Stimulated activated CD4-positive, alpha-beta T cell treated with anti-CD3 and anti-CD28 coated beads, Interleukin-4, amount 100 ng/mL, for 4 hours (primary cell): Measurements from ENCODE around the gene MYO9B.
"Not testable (repeated sequence)": the region's sequence is repeated elsewhere in the genome, so short reads cannot be mapped to it uniquely, and the experiment has no call there.

Source experiments
- DNase-seq, 2 experiments: peaks; one replicate each; pipeline ENCODE4 v3.0.0-alpha.2; 2020

MYO9B gene

DNA sequence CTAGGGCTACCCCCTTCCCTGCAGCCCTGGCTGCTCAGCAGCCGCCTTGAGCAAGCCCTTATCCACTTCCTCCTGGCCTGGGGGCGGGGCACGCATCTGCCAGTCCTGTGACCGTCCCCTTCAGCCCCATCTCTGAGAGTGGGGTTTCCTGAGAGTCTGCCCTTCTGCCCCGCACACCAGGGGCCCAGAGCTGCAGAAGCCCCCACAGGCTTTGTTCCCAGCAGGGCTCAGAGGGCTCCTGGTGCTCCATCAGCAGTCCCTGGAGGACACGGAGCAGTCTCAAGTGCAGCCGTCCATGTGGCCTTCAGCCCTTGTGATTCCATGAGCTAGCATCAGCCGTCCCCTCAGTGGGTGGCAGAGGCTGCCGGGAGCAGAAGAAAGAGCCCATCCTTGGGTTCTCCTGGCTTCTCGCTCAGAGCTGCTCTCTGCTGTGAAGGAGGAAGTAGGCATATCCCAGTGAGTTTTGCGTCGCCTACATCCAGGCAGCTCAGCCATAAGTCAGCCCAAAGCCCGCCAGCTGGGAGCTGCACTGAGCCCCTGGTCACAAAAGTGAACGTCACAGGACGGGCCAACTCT, 16.3 kb downstream of the MYO9B start:
- DNase-seq: no peak

- DNase-seq: no peak
Observed at GRCh38 chr19:17092696-17093095, 17.1 kb downstream of the MYO9B start.

DNA sequence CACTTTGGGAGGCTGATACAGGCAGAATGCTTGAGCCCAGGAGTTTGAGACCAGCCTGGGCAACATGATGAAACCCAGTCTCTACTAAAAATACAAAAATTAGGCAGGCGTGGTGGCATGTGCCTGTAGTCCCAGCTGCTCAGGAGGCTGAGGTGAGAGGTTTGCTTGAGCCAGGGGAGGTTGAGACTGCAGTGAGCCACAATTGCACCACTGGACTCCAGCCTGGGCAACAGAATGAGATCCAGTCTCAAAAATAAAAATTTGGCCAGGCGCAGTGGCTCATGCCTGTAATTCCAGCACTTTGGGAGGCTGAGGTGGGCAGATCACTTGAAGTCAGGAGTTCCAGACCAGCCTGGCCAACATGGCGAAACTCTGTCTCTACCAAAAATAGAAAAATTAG, 19.1 kb downstream of the MYO9B start:
- not testable (repeated sequence) for DNase-seq

DNA sequence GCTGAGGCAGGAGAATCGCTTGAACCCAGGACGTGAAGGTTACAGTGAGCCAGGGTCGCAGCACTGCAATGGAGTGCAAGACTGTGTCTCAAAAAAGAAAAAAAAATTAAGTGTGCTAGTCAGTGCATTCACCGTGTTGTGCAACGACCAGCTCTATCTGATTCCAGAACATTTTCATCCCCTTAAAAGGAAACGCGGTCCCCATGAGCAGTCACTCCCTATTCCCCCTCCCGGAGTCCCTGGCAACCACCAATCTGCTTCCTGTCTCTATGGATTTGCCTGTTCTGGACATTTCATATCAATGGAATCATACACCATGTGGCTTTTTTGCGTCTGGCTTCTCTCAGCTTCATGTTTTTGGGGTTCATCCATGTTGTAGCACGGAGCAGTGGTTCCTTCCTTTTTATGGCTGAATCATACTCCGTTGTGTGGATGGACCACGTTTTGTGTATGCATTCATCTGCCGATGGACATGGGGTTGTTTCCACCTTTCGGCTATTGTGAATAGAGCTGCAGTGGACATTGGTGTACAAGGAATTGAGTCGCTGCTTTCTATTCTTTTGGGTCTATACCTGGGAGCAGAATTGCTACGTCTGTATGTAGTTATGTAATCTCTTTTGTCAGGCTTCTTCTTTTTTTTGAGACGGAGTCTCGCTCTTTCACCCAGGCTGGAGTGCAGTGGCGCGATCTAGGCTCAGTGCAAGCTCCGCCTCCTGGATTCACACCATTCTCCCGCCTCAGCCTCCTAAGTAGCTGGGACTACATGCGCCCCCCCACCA, 19.8 kb downstream of the MYO9B start:
- no peak for DNase-seq

DNA sequence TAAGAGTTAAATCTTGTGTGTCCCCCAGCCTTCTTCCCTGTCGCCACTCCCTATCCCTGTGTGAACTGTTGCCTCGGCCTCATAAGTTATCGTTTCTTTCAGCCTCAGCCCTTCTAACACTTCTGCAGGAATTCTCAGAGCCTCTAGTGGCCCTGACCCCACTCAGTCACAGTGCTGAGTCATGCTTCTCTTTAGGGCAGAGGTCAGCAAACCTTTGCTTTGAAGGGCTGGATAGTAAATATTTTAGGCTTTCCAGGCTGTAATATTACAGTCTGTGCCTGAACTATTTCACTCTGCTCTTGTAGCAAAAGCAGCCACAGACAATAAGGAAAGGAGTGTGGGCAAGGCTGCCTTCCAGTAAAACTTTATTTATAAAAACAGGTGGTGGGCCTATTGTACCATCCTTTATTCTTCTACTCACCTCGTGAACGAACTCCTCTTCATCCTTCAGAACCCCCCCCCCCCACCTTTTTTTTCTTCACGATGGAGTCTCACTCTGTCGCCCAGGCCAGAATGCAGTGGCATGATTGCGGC, 22.1 kb downstream of the MYO9B start:
- DNase-seq: no peak

GRCh38 chr19:17098326-17098725, 22.7 kb downstream of the MYO9B start:
- DNase-seq: no peak

DNA sequence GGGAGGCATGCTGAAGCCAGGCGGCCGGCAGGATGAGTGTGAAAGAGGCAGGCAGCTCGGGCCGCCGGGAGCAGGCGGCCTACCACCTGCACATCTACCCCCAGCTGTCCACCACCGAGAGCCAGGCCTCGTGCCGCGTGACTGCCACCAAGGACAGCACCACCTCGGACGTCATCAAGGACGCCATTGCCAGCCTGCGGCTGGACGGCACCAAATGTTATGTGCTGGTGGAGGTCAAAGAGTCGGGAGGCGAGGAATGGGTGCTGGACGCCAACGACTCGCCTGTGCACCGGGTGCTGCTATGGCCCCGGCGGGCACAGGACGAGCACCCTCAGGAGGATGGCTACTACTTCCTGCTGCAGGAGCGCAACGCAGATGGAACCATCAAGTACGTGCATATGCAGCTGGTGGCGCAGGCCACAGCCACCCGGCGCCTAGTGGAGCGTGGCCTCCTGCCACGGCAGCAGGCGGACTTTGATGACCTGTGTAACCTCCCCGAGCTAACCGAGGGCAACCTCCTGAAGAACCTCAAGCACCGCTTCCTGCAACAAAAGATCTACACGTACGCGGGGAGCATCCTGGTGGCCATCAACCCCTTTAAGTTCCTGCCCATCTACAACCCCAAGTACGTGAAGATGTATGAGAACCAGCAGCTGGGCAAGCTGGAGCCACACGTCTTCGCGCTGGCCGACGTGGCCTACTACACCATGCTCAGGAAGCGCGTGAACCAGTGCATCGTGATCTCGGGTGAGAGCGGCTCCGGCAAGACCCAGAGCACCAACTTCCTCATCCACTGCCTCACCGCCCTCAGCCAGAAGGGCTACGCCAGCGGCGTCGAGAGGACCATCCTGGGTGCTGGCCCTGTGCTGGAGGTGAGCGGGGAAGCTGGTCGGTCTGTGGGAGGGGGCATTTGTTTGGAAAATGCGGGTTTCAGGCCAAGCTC, 26.4 kb downstream of the MYO9B start:
- DNase-seq: no peak

- DNase-seq: no peak
Observed at GRCh38 chr19:17103177-17103576, 27.6 kb downstream of the MYO9B start.

DNA sequence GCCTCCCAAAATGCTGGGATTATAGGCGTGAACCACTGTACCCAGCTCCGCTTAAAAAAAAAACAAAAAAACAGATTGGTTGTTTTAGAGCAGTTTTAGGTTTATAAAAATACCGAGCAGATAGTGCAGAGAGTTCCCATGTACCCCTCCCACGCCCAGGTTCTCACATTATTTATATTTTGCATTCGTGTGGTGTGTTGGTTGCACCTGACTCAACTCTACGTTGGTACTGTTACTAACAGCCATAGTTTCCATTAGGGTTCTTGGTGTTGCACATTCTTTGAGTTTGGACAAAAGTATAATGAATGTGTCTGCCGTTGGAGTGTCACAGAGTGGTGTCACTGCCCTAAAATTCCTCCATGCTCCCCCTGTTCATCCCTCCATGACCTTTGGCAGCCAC, 29.1 kb downstream of the MYO9B start:
- no peak for DNase-seq

DNA sequence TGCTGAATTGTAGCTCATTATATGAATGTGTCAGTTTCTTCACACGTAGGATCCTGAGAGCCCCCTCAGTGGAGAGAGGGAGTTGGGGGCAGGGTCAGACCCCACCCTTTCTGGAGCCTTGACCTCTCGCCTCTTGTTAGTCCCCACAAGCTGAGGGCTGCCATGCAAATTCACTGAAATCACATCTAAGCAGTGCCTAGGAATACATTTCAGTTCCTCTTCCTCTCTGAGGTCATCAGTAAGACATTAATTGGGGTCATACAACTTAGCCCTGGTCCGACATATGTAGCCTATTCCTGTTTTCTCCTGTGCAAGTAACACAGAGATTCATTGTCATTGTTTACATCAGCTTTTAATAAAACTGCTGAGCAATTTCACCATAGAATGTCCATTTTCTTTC, 30.0 kb downstream of the MYO9B start:
- DNase-seq: no peak

DNA sequence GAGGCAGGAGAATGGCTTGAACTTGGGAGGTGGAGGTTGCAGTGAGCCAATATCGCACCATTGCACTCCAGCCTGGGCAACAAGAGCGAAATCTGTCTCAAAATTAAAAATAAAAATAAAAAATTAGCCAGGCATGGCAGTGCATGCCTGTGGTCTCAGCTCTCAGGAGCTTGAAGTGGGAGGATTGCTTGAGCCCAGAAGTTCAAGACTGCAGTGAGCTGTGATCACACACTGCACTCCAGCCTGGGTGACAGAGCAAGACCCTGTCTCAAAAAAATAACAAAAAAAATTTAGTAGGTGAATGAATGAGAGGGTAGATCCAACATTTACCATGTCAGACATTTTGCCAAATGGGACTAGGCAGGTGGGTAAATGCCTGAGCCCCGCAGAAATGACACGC, 31.4 kb downstream of the MYO9B start:
- DNase-seq: not testable (repeated sequence)

DNA sequence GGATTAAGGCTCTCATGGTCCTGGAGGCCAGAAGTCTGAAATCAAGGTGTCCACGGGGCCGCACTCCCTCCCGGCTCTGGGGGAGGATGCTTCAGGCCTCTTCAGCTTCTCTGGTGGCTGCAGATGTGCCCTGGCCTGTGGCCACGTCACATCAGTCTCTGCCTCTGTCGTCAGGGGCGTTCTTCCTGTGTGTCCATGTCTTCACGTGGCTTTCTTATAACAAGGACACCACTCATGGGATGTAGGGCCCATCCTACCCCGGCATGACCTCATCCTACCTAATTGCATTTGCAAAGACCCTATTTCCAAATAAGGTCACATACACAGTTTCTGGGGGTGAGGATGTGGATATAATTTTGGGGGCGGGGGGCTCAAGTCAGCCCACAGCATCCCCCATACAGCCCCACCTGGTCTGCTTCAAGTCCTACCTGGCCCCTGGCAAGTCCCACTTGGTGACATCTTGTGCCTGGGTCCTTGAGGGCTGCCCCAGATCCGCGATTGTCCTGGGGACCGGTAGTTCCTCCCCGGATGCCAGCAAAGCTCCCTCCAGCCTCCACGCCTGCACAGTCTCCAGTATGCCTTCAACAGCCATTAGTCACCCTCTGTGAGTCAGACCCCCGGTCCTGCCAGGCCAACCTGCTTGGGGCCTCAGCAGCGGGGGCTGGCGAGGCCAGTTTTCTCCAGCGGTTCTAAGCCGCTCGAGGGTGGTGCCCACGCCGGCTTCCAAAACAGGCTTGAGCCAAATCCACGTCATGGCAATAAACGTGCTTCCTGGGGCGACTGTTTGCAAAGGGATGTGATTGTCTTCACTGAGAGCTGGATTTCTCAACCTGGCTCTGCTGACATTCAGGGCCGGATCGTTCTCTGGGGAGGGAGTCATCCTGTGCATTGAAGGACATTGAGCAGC, 32.2 kb downstream of the MYO9B start:
- DNase-seq: no peak

DNA sequence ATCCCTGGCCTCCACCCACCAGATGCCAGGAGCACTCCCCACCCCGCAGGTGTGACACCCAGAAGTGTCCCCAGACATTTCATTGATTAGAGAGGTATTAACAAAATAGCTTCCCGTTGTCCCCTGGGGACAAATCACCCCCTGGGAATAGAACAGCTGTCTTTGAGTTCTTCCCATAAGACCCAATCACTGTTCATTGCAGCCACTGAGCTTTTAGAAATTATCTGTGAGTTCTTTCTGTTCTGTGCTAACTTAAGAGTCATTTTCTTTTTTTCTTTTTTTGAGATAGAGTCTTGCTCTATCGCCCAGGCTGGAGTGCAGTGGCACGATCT, 32.8 kb downstream of the MYO9B start:
- no peak for DNase-seq

- DNase-seq: no peak
Observed at GRCh38 chr19:17109300-17109699, 33.7 kb downstream of the MYO9B start.

GRCh38 chr19:17109962-17110598, 34.5 kb downstream of the MYO9B start:
- no peak for DNase-seq

- DNase-seq: no peak
Observed at GRCh38 chr19:17110599-17110966, 35.0 kb downstream of the MYO9B start.

- DNase-seq: no peak
Observed at GRCh38 chr19:17111766-17112165, 36.2 kb downstream of the MYO9B start.

GRCh38 chr19:17112271-17112670, 36.7 kb downstream of the MYO9B start:
- DNase-seq: no peak

- DNase-seq: no peak
Observed at GRCh38 chr19:17112700-17113099, 37.1 kb downstream of the MYO9B start.

DNA sequence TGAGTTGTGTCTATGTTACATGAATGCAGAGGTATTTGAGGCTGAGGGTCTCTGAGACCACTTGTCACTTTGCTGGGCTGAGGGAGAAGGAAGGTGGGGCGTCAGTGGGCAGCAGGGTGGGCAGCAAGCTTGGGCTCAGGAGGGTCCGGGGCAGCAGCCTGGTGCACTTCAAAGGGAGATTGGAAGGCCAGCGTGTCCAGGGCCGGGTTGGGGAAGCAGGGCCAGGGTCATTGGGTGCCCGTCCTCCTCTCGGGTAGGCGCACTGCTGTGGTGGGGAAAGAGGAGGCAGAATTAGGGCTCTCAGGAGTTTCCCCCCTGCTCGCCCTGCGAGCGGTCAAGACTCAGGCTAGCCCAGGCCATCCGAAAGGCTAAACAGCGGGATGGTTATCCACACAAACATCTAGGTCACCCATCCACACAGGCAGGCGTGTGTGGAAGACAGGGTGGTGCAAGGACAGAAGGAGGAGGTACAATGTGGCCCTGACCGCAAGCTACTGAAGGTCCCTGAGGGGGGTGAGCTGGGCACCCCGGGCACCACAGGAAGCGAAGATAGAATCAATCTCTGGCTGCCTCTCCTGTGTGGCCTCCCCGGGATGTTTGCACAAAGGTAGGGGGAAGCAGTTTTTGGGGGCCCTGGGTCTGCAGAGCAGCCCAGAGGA, 37.7 kb downstream of the MYO9B start:
- DNase-seq: no peak

DNA sequence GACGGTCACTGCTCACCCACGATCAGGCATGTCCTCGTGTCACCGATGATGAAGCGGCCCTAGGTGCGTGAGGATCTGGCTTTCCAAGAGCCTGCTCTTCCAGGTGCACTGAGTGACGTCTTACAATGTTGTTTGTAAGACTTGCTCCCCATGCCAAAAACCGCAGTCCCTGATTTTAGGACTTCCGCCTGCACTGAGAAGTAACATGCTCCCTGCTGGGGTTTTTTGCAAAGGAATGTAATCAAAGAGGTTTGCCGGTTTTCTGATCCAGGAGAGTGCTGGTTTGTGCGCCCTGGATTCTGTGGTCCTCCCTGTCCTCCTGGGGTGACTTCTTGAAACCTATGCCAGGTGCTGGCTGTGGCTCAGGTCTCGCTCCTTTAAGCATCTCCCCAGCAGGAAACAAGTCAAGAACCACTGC, 38.8 kb downstream of the MYO9B start:
- no peak for DNase-seq
